ENCODE measurements around the gene FAF1. TPM values are rescaled to one million over a fixed set of nuclear protein-coding genes. Genes with fewer than 3 reads are reported as not detected.

The FAF1 gene
- total and polyA plus RNA-seq, 4 donors = 27.2 to 51.6 (median 37.1) TPM

DNA sequence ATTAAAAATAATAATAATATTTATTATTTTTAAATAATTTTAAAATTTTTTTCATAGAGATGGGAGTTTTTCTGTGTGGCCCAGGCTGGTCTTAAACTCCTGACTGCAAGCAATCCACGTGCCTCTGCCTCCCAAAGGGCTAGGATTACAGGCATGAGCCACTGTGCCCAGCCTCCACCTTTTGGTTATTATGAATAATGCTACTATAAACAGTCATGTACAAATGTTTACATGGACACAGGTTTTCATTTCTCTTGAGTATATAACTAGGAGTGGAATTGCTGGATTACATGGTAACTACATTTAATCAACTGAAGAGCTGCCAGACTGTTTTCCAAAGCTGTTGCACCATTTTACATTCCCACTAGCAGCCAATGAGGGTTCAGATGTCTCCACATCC is 433.6 kb downstream of the FAF1 start:
- H3K27ac ChIP-seq (ENCODE audit: low read depth in 1 of 2, low read length in 1 of 2) = no peak overlapping the region
- ATAC-seq (ENCODE audit: insufficient read depth, low FRiP score) (no peak), DNase-seq (no peak)
- TF ChIP-seq CTCF (IDR thresholded peaks at IDR 0.05; ENCODE audit: control extremely low read depth, extremely low read depth) = no peak
- 96% methylated on average over 1 of the region's 1 CpG for WGBS, 2 donors
- no peak overlapping the region for H3K4me3 ChIP-seq
- H3K9me3 ChIP-seq (ENCODE audit: control insufficient read depth in 4 of 4, insufficient read depth in 3 of 4, low read length in 3 of 4) = no peaks in the 10 kb centered on the region
- H3K27me3 ChIP-seq (ENCODE audit: control insufficient read depth in 3 of 3, insufficient read depth in 3 of 3, low read length in 2 of 3) = no peaks in the 10 kb centered on the region
- no peaks in the 10 kb centered on the region for H3K4me1 ChIP-seq (ENCODE audit: control insufficient read depth in 5 of 5, insufficient read depth in 5 of 5, low read length in 5 of 5)
- H3K9ac ChIP-seq (ENCODE audit: insufficient read depth in 1 of 2, low read length in 2 of 2) = no peak overlapping the region
- H3K36me3 ChIP-seq (ENCODE audit: control insufficient read depth in 4 of 4, insufficient read depth in 4 of 4, low read length in 4 of 4) = peaks cover 0 to 9% (median under 1%) of the 10 kb centered on the region in 4 donors

DNA sequence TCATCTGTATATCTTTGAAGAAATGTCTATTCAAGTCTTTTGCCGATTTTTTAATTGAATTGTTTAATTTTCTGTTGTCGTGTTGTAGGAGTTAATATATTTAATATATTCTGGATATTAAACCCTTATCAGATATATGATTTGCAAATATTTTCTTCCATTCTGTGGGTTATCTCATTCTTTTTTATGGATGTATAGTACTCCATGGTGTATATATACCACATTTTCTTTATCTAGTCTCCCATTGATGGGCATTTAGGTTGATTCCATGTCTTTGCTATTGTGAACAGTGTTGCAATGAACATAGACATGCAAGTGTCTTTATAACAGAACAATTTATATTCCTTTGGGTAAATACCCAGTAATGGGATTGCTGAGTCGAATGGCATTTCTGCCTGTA is 436.5 kb downstream of the FAF1 start:
- no peak overlapping the region for H3K9ac ChIP-seq (ENCODE audit: insufficient read depth in 1 of 2, low read length in 2 of 2)
- H3K27me3 ChIP-seq (ENCODE audit: control insufficient read depth in 3 of 3, insufficient read depth in 3 of 3, low read length in 2 of 3) = no peaks in the 10 kb centered on the region
- no peaks in the 10 kb centered on the region for H3K4me1 ChIP-seq (ENCODE audit: control insufficient read depth in 5 of 5, insufficient read depth in 5 of 5, low read length in 5 of 5)
- WGBS, 2 donors = 98 to 99% methylated on average over 3 of the region's 3 CpGs
- H3K27ac ChIP-seq (ENCODE audit: low read depth in 1 of 2, low read length in 1 of 2) = no peak overlapping the region
- H3K9me3 ChIP-seq (ENCODE audit: control insufficient read depth in 4 of 4, insufficient read depth in 3 of 4, low read length in 3 of 4) = no peaks in the 10 kb centered on the region
- ATAC-seq (ENCODE audit: insufficient read depth, low FRiP score) (no peak), DNase-seq (no peak)
- H3K36me3 ChIP-seq (ENCODE audit: control insufficient read depth in 4 of 4, insufficient read depth in 4 of 4, low read length in 4 of 4) = peaks cover 0 to 17% (median 1%) of the 10 kb centered on the region in 4 donors
- H3K4me3 ChIP-seq = no peak overlapping the region
- TF ChIP-seq CTCF (IDR thresholded peaks at IDR 0.05; ENCODE audit: control extremely low read depth, extremely low read depth) = no peak

- no peak for ATAC-seq (ENCODE audit: insufficient read depth, low FRiP score)
- Histone ChIP-seq H3K4me1 (ENCODE audit: control insufficient read depth in 5 of 5, insufficient read depth in 5 of 5, low read length in 5 of 5) (no peaks in the 10 kb centered on the region), H3K9ac (ENCODE audit: insufficient read depth in 1 of 2, low read length in 2 of 2) (no peak overlapping the region), H3K9me3 (ENCODE audit: control insufficient read depth in 4 of 4, insufficient read depth in 3 of 4, low read length in 3 of 4) (no peaks in the 10 kb centered on the region), H3K4me3 (no peak overlapping the region), H3K27me3 (ENCODE audit: control insufficient read depth in 3 of 3, insufficient read depth in 3 of 3, low read length in 2 of 3) (no peaks in the 10 kb centered on the region), H3K36me3 (ENCODE audit: control insufficient read depth in 4 of 4, insufficient read depth in 4 of 4, low read length in 4 of 4) (peaks cover 0 to 17% (median 1%) of the 10 kb centered on the region in 4 donors), H3K27ac (ENCODE audit: low read depth in 1 of 2, low read length in 1 of 2) (no peak overlapping the region)
- no peak for TF ChIP-seq CTCF (IDR thresholded peaks at IDR 0.05; ENCODE audit: control extremely low read depth, extremely low read depth)
- DNase-seq = no peak
- WGBS, 2 donors = 100% methylated on average over 1 of the region's 1 CpG
Measured at GRCh38 chr1:50522691-50523342, 437.2 kb downstream of the FAF1 start.

- H3K4me1 ChIP-seq (ENCODE audit: control insufficient read depth in 5 of 5, insufficient read depth in 5 of 5, low read length in 5 of 5) = no peaks in the 10 kb centered on the region
- no peak overlapping the region for H3K4me3 ChIP-seq
- DNase-seq (no peak), ATAC-seq (ENCODE audit: insufficient read depth, low FRiP score) (no peak)
- 91 to 94% methylated on average over 4 of the region's 4 CpGs for WGBS, 2 donors
- H3K9ac ChIP-seq (ENCODE audit: insufficient read depth in 1 of 2, low read length in 2 of 2) = no peak overlapping the region
- peaks cover 0 to 15% (median 1%) of the 10 kb centered on the region in 4 donors for H3K36me3 ChIP-seq (ENCODE audit: control insufficient read depth in 4 of 4, insufficient read depth in 4 of 4, low read length in 4 of 4)
- no peaks in the 10 kb centered on the region for H3K27me3 ChIP-seq (ENCODE audit: control insufficient read depth in 3 of 3, insufficient read depth in 3 of 3, low read length in 2 of 3)
- H3K9me3 ChIP-seq (ENCODE audit: control insufficient read depth in 4 of 4, insufficient read depth in 3 of 4, low read length in 3 of 4) = no peaks in the 10 kb centered on the region
- TF ChIP-seq CTCF (IDR thresholded peaks at IDR 0.05; ENCODE audit: control extremely low read depth, extremely low read depth) = no peak
- H3K27ac ChIP-seq (ENCODE audit: low read depth in 1 of 2, low read length in 1 of 2) = no peak overlapping the region
Measured at GRCh38 chr1:50521703-50522102, 438.4 kb downstream of the FAF1 start.
